Measurements from ENCODE around the gene PITRM1.

Gene PITRM1

GRCh38 chr10:3166496-3167290 lies 5.9 kb downstream of the PITRM1 start:
- no peak for DNase-seq (ENCODE audit: low read depth)

- no peak for DNase-seq (ENCODE audit: low read depth)
Measured at GRCh38 chr10:3165196-3165595, 7.4 kb downstream of the PITRM1 start.

- no peak for DNase-seq (ENCODE audit: low read depth)
Measured at GRCh38 chr10:3163879-3164278, 8.7 kb downstream of the PITRM1 start.

GRCh38 chr10:3162533-3162932 lies 10.0 kb downstream of the PITRM1 start:
- DNase-seq (ENCODE audit: low read depth), result no peak

DNA sequence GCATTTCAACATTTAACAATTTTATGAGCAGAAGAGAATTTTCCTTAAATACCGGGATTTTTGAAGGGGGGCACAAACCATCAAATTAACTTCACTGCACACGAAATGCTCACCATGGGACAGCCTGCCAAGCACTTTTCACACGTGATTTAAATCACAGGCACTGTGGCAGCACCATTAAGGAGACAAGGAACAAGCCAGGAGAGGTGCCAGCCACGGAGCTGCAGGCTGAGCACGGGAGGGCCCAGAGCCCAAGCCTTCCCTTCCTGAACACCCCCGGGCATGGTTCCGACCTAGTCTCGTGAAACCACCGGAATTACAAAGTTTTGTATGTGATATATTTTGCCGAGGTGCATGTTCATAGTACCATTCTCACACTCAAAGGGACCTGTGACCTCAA lies 13.4 kb downstream of the PITRM1 start:
- no peak for DNase-seq (ENCODE audit: low read depth)

DNA sequence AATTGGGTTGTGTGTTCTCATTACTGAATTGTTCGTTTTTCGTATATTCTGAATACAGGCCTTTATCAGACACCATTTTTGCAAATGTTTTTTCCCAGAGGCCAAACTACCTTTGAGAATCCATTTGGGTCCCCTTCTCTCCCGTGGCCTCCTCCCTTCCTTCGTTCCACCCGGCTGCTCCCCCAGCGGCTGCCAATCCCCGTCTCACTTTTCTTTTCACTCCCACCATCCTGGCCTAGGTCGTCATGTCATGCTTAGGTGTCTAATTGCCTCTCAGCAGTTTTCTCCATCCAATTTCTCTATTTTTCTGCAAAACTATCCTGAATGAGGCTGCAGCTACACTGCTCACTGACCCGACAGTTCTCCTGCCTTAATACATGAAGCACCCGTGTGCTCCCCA lies 17.9 kb downstream of the PITRM1 start:
- DNase-seq (ENCODE audit: low read depth), result no peak

GRCh38 chr10:3152566-3152935 lies 20.0 kb downstream of the PITRM1 start:
- no peak for DNase-seq (ENCODE audit: low read depth)

DNA sequence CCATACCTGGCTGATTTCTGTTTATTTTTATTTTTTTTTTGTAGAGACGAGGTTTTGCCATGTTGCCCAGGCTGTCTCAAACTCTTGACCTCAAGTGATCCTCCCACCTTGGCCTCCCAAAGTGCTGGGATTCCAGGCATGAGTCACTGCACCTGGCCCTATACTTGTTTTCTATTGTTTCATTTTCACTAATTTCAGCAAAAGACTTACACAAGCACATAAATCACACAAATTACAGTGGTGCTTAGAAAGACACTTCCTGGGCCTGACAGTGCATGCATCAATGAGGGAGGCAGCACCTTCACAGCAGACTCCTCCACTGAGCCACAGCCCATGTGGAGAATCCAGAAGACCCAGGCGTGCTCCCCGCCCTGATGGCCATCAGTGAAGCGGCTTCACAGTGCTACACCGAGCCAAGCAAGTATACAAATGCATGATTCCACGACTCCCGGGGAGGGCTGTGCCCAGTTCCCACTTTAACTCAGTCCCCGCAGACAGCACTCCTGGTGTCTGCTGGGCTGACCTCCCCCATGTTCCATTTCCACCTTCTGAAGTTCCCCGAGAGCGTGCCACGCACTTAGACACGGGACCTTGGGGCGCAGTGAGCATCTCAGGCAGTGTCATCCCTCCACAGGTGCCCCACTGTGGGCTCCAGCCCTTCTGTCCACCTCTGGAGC lies 20.6 kb downstream of the PITRM1 start:
- DNase-seq (ENCODE audit: low read depth), result no peak

- DNase-seq (ENCODE audit: low read depth), result no peak
Measured at GRCh38 chr10:3150961-3151360, 21.6 kb downstream of the PITRM1 start.

- no peak for DNase-seq (ENCODE audit: low read depth)
Measured at GRCh38 chr10:3150366-3150765, 22.2 kb downstream of the PITRM1 start.

DNA sequence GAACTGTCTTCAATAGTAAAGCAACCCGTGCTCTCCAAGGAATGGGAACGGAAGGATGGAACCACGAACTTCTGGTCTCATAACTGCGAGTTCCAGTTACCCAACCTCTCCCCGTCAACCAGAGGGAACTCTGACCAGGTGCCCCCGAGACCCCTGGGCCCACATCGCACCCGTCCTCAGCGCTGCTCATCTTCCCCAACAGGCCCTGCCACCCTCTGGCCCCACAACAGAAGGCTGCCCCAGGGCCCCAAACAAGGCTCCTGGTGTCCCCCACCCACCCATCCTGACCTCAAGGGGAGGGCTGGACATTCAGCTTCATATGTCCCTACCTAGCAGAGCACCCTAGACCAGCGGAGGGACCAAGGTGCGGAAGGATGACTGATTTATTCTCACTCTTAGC lies 22.7 kb downstream of the PITRM1 start:
- DNase-seq (ENCODE audit: low read depth), result no peak

GRCh38 chr10:3148994-3149393 lies 23.6 kb downstream of the PITRM1 start:
- no peak for DNase-seq (ENCODE audit: low read depth)

GRCh38 chr10:3148041-3148440 lies 24.5 kb downstream of the PITRM1 start:
- DNase-seq (ENCODE audit: low read depth), result no peak

- DNase-seq (ENCODE audit: low read depth), result no peak
Measured at GRCh38 chr10:3147117-3147820, 25.3 kb downstream of the PITRM1 start.

DNA sequence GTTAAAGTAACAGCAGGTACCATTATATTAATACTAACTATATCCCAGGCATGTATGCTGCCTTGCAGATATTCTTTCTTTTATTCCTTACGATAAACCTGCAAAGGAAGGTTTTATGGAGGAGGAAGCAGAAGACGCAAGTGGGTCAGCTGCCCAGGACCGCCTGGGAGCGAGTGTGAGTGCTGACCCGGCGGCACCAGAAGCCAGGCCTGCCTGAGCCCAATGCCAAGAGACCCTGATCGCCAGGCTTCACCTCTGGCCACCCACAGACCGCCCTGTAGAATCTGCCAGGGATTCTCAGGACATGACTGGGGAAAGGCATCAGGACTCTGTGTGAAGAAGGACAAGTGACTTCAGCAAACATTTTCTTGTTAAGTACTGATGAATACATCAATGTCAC lies 26.3 kb downstream of the PITRM1 start:
- DNase-seq (ENCODE audit: low read depth), result no peak

- no peak for DNase-seq (ENCODE audit: low read depth)
Measured at GRCh38 chr10:3145366-3145765, 27.2 kb downstream of the PITRM1 start.

DNA sequence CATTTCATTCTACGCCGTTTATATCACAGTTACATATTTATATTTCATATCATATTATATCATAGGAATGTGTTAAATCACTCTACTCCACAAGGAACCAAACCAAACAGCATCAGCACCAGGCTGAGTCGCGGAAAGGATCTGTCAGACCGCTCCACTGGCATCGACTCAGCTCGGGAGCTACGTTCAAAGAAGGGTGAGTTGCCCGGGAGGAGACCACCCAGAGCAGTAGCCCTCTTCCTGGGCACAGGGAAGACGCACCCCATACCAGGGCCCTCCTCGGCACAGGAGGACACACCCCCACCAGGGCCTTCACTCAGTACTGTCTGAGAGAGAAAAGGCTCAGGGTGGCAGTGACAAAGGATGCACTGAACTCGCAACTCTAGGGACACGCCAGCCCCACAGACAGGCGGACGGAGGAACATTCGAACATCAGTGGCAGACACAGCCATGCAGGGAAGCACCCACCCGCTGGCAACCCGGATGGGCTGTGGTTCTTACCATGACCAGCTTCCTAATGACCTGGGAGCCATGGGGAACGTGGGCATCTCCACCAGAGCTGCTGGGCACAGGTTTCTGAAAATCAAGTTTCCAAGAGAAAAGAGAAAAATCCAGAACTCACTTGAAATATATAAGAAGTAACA lies 28.7 kb downstream of the PITRM1 start:
- DNase-seq (ENCODE audit: low read depth), result no peak

- DNase-seq (ENCODE audit: low read depth), result no peak
Measured at GRCh38 chr10:3143366-3143765, 29.2 kb downstream of the PITRM1 start.

DNA sequence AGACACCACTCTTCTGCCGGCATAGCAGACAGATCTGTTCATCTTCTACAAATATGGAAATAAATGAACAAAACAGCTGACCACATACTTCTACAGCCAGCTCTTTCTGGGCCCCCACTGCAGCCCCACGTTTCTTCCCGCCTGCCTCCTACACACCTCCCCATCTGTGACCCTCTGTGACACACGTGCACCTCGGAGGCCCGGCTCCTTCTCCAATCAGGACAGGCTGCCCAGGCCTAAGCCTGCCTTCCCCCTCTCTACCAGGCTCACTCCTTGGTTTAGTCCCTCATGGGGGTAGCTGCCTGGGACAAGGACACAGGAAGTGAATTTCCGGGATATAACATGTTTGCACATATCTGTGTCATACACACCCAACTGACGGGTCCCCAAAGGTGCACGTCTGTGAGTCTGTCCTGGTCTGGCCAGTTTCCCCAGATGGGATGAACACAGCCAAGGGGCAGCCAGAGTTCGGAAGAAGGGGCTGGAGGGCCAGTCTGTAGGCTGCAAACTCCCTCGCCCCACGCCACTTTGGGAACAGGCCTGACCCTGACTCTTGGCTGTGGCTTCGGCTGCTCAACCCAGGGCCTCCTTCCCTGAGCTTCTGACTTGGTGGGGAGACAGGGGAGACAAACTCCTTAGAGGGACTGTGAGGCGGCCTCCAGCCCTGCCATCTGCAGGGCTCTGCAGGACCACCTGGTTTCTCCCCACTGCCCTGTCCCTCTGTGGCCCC lies 30.3 kb downstream of the PITRM1 start:
- no peak for DNase-seq (ENCODE audit: low read depth)

DNA sequence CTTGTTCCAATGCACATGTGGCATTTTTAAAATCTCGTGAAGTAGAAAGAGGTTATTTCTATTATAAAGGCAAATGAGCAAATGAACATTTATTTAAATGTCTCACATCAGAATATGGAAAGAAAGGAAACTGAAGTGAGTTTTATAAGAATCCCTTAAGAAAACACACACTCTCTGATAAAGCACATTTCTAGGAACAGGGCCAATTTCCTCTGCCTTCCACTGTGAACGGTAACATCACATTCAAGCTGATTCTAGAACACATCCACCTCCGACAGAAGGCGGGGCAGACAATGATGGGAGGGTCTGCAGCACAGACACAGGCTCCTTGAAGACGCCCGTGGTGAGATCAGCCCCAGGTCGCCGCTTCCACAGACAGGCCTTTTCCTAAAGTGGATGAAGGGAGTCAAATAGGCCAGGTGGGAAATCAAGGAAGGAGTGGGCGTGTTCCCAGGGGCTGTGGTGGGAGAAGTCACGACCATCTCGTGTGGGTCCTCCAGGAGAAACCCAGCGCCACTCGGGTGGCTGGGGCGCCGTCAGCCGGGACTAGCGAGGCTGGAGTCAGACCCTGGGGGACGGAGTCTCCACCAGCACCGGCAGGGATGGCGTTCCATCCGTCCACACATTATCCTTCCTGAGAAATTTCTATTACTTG lies 31.1 kb downstream of the PITRM1 start:
- no peak for DNase-seq (ENCODE audit: low read depth)

DNA sequence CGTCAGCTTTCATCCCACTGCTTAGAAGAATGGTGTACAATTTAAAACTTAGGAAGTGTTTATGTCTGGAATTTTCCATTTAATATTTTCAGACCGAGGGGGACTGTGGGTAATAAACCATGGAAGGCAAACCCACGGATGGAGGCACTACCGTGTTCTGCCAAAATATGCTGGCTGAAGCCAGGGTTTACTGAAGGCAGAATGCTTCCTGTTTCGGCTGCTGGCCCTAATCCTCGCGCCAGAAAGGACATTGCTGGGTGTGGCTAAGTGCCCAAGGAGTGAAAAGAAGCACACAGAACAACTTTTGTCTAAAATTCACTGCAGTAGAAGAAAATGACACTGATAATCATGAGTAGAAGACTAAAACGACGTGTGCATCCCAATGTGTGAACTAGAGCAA lies 32.3 kb downstream of the PITRM1 start:
- DNase-seq (ENCODE audit: low read depth), result no peak
